BE2C (cell line): ENCODE data around the gene MEF2C.

Experiments used
- DNase-seq: peaks from one replicate; pipeline ENCODE4 v3.0.0-alpha.2; 2020
- H3K27me3 ChIP-seq: fragments of 250-450 bp; sonication (Bioruptor Pico); 2 replicates; pipeline ENCODE4 v1.5.1; 2020; ENCODE audit warnings: mild to moderate bottlenecking
- H3K36me3 ChIP-seq: fragments of 250-450 bp; sonication (Bioruptor Pico); 2 replicates; pipeline ENCODE4 v1.5.1; 2020; ENCODE audit warnings: mild to moderate bottlenecking
- H3K4me1 ChIP-seq: fragments of 250-450 bp; sonication (Bioruptor Pico); 2 replicates; pipeline ENCODE4 v1.5.1; 2020
- H3K4me3 ChIP-seq: 2 replicates; pipeline ENCODE4 v1.5.1; 2011; ENCODE audit warnings: low read depth, low read length
- H3K9me3 ChIP-seq: fragments of 250-450 bp; sonication (Bioruptor Pico); 2 replicates; pipeline ENCODE4 v1.5.1; 2020
- CTCF ChIP-seq: IDR thresholded peaks from 2 replicates; pipeline ENCODE4 v1.5.1; 2012; ENCODE audit warnings: mild to moderate bottlenecking, low read depth, low read length

MEF2C gene

GRCh38 chr5:88888291-88888690 lies 5.3 kb upstream of the MEF2C start:
- peaks cover 68% of the 10 kb centered on the region for H3K27me3 ChIP-seq

GRCh38 chr5:88887342-88887741 lies 4.4 kb upstream of the MEF2C start:
- Histone ChIP-seq H3K27me3 (peaks cover 76% of the 10 kb centered on the region), H3K36me3 (no peaks in the 10 kb centered on the region), H3K9me3 (no peaks in the 10 kb centered on the region), H3K4me3 (no peak overlapping the region), H3K4me1 (no peaks in the 10 kb centered on the region)
- TF ChIP-seq CTCF, result no peak
- no peak for DNase-seq

More at GRCh38 chr5:88888291-88888690, 5.3 kb upstream of the MEF2C start:
- no peak for DNase-seq
- H3K36me3 ChIP-seq, result no peaks in the 10 kb centered on the region
- H3K4me3 ChIP-seq, result no peak overlapping the region
- H3K4me1 ChIP-seq, result no peaks in the 10 kb centered on the region
- TF ChIP-seq CTCF, result no peak
- H3K9me3 ChIP-seq, result no peaks in the 10 kb centered on the region

GRCh38 chr5:88886746-88887341 lies 3.9 kb upstream of the MEF2C start:
- no peak for TF ChIP-seq CTCF
- H3K9me3 ChIP-seq, result no peaks in the 10 kb centered on the region
- no peaks in the 10 kb centered on the region for H3K36me3 ChIP-seq
- H3K4me1 ChIP-seq, result no peaks in the 10 kb centered on the region
- DNase-seq, result no peak
- H3K4me3 ChIP-seq, result no peak overlapping the region
- H3K27me3 ChIP-seq, result peaks cover 81% of the 10 kb centered on the region

- no peak overlapping the region for H3K4me3 ChIP-seq
- H3K36me3 ChIP-seq, result no peaks in the 10 kb centered on the region
- peaks cover 86% of the 10 kb centered on the region for H3K27me3 ChIP-seq
- no peaks in the 10 kb centered on the region for H3K9me3 ChIP-seq
- no peak for DNase-seq
- H3K4me1 ChIP-seq, result no peaks in the 10 kb centered on the region
- no peak for TF ChIP-seq CTCF
Observed at GRCh38 chr5:88886252-88886651, 3.3 kb upstream of the MEF2C start.

GRCh38 chr5:88885002-88885401 lies 2.0 kb upstream of the MEF2C start:
- Histone ChIP-seq H3K36me3 (no peaks in the 10 kb centered on the region), H3K4me3 (no peak overlapping the region), H3K27me3 (peaks cover 84% of the 10 kb centered on the region), H3K9me3 (no peaks in the 10 kb centered on the region), H3K4me1 (no peaks in the 10 kb centered on the region)
- no peak for TF ChIP-seq CTCF
- no peak for DNase-seq

- H3K27me3 ChIP-seq, result peaks cover 84% of the 10 kb centered on the region
- no peak for TF ChIP-seq CTCF
- H3K9me3 ChIP-seq, result no peaks in the 10 kb centered on the region
- no peaks in the 10 kb centered on the region for H3K4me1 ChIP-seq
- H3K4me3 ChIP-seq, result no peak overlapping the region
- H3K36me3 ChIP-seq, result no peaks in the 10 kb centered on the region
- DNase-seq, result no peak
Observed at GRCh38 chr5:88884608-88884877, 1.6 kb upstream of the MEF2C start.
